Measurements from ENCODE around the gene PCSK1.
"Not testable (repeated sequence)": the region's sequence is repeated elsewhere in the genome, so short reads cannot be mapped to it uniquely, and the experiment has no call there.

The PCSK1 gene

GRCh38 chr5:96426831-96427230 lies 6.2 kb downstream of the PCSK1 start:
- DNase-seq (ENCODE audit: low spot score), result no peak

- no peak for DNase-seq (ENCODE audit: low spot score)
Measured at GRCh38 chr5:96425443-96425842, 7.6 kb downstream of the PCSK1 start.

DNA sequence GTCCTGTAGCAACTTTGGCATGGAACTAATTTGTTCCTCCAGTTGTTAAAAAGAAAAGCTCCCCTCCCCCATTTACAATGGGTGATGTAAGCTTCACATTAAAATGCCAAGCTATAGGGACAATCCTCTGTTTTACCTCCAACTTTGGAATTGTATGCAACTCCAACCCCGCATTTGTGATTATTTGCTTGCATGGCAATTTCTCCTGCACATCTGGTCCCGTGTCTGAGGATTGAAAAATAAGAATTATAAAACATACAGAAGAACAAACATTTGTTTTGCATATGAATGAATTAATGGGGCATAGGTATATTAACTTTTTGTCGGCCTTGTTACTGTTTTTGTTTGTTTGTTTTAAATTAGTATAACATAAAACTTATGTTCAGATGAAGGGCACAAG lies 17.2 kb downstream of the PCSK1 start:
- no peak for DNase-seq (ENCODE audit: low spot score)

GRCh38 chr5:96412868-96413449 lies 20.1 kb downstream of the PCSK1 start:
- DNase-seq (ENCODE audit: low spot score), result no peak

- DNase-seq (ENCODE audit: low spot score), result no peak
Measured at GRCh38 chr5:96410013-96410412, 23.0 kb downstream of the PCSK1 start.

- no peak for DNase-seq (ENCODE audit: low spot score)
Measured at GRCh38 chr5:96408841-96409538, 24.1 kb downstream of the PCSK1 start.

- no peak for DNase-seq (ENCODE audit: low spot score)
Measured at GRCh38 chr5:96408210-96408777, 24.8 kb downstream of the PCSK1 start.

GRCh38 chr5:96407436-96407835 lies 25.6 kb downstream of the PCSK1 start:
- DNase-seq (ENCODE audit: low spot score), result no peak

GRCh38 chr5:96404191-96404867 lies 28.7 kb downstream of the PCSK1 start:
- no peak for DNase-seq (ENCODE audit: low spot score)

GRCh38 chr5:96402500-96402899 lies 30.5 kb downstream of the PCSK1 start:
- no peak for DNase-seq (ENCODE audit: low spot score)

GRCh38 chr5:96396878-96397277 lies 36.2 kb downstream of the PCSK1 start:
- DNase-seq (ENCODE audit: low spot score), result no peak

- DNase-seq (ENCODE audit: low spot score), result not testable (repeated sequence)
Measured at GRCh38 chr5:96395295-96395694, 37.8 kb downstream of the PCSK1 start.

- DNase-seq (ENCODE audit: low spot score), result no peak
Measured at GRCh38 chr5:96391921-96392320, 41.1 kb downstream of the PCSK1 start.

- no peak for DNase-seq (ENCODE audit: low spot score)
Measured at GRCh38 chr5:96388176-96388575, 44.9 kb downstream of the PCSK1 start.

GRCh38 chr5:96387616-96388015 lies 45.4 kb downstream of the PCSK1 start:
- no peak for DNase-seq (ENCODE audit: low spot score)

GRCh38 chr5:96385538-96385937 lies 47.5 kb downstream of the PCSK1 start:
- no peak for DNase-seq (ENCODE audit: low spot score)

GRCh38 chr5:96384353-96384752 lies 48.7 kb downstream of the PCSK1 start:
- DNase-seq (ENCODE audit: low spot score), result no peak

- no peak for DNase-seq (ENCODE audit: low spot score)
Measured at GRCh38 chr5:96381526-96381925, 51.5 kb downstream of the PCSK1 start.

DNA sequence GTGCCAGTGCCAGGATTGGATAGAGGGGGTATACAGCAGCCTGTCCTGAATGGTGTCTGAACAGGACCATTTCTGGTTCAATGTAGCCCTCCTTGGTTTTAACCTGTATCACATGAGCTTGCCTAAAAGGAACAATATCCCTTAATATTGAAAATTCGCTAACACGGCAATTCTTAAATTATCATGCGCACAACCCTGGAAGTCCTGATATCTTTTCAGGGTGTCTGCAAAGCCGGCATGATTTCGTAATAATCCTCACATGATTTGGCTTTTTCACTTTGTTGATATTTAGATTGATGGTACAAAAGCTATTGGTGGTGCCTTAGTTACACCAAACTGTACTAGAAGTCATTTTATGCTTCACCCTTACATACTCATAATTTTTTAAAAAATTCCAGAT lies 53.2 kb downstream of the PCSK1 start:
- no peak for DNase-seq (ENCODE audit: low spot score)

- no peak for DNase-seq (ENCODE audit: low spot score)
Measured at GRCh38 chr5:96377597-96377996, 55.5 kb downstream of the PCSK1 start.

GRCh38 chr5:96377167-96377566 lies 55.9 kb downstream of the PCSK1 start:
- no peak for DNase-seq (ENCODE audit: low spot score)

- DNase-seq (ENCODE audit: low spot score), result no peak
Measured at GRCh38 chr5:96374653-96375052, 58.4 kb downstream of the PCSK1 start.

GRCh38 chr5:96373381-96373733 lies 59.7 kb downstream of the PCSK1 start:
- no peak for DNase-seq (ENCODE audit: low spot score)

Data from ecto neural progenitor cell (in vitro differentiated cells).